ENCODE results near the gene NDFIP1.

The NDFIP1 gene

GRCh38 chr5:142063878-142064331 is 44.7 kb upstream of the NDFIP1 start:
- Histone ChIP-seq H3K27ac (replicated peaks; ENCODE audit: low read length) (peak overlapping the region; percentile 72), H3K4me2 (ENCODE audit: insufficient read depth, low read length, poor library complexity, severe bottlenecking) (peak overlapping the region; percentile 58), H3K4me1 (ENCODE audit: control insufficient read depth in 2 of 2, insufficient read depth in 1 of 2, low read depth in 1 of 2, low read length in 2 of 2) (peaks cover 16 to 39% of the 10 kb centered on the region in 2 donors), H2BK120ac (ENCODE audit: low read depth, low read length) (no peak overlapping the region), H3K9ac (ENCODE audit: low read depth, low read length, poor library complexity) (no peak overlapping the region), H3K27me3 (ENCODE audit: control insufficient read depth in 3 of 3, insufficient read depth in 3 of 3, low read depth in 1 of 3, low read length in 3 of 3) (no peaks in the 10 kb centered on the region), H3K4me3 (ENCODE audit: low read length in 2 of 2) (peak overlapping the region; percentile 27 to 28), H3K4ac (ENCODE audit: low read length) (no peak overlapping the region), H3K23ac (ENCODE audit: low read depth, low read length, poor library complexity) (peak overlapping the region; percentile 12), H3K79me1 (ENCODE audit: low read depth, low read length) (no peaks in the 10 kb centered on the region), H3K18ac (ENCODE audit: low read length) (peak overlapping the region; percentile 86), H4K8ac (ENCODE audit: low read depth, low read length) (no peak overlapping the region), H2AK5ac (ENCODE audit: low read depth, low read length) (no peak overlapping the region), H2BK5ac (ENCODE audit: low read length) (no peak overlapping the region), H3K36me3 (replicated peaks in 1 of 2; ENCODE audit: control insufficient read depth in 2 of 2, insufficient read depth in 2 of 2, low read length in 2 of 2) (no peaks in the 10 kb centered on the region), H2AFZ (ENCODE audit: low read length) (peak overlapping the region; percentile 42), H3K14ac (ENCODE audit: low read length) (no peak overlapping the region), H2BK15ac (ENCODE audit: low read length) (no peak overlapping the region), H2BK12ac (ENCODE audit: low read length) (no peak overlapping the region), H3K9me3 (replicated peaks in 1 of 2; ENCODE audit: control insufficient read depth in 2 of 2, insufficient read depth in 1 of 2, low read depth in 1 of 2, low read length in 2 of 2) (no peaks in the 10 kb centered on the region), H4K91ac (ENCODE audit: low read depth, low read length, poor library complexity) (no peak overlapping the region)
- DNase-seq (ENCODE audit: low spot score): peak; percentile 73
- WGBS, 2 donors (ENCODE audit: extremely low coverage in 2 of 2, insufficient read length in 2 of 2, insufficient replicate concordance in 1 of 2): no CpG with 5 or more reads among the region's 10 CpGs

- Histone ChIP-seq H3K27ac (replicated peaks; ENCODE audit: low read length) (no peak overlapping the region), H3K14ac (ENCODE audit: low read length) (no peak overlapping the region), H2BK12ac (ENCODE audit: low read length) (no peak overlapping the region), H3K9me3 (replicated peaks in 1 of 2; ENCODE audit: control insufficient read depth in 2 of 2, insufficient read depth in 1 of 2, low read depth in 1 of 2, low read length in 2 of 2) (no peaks in the 10 kb centered on the region), H3K79me1 (ENCODE audit: low read depth, low read length) (no peaks in the 10 kb centered on the region), H2AK5ac (ENCODE audit: low read depth, low read length) (no peak overlapping the region), H4K8ac (ENCODE audit: low read depth, low read length) (no peak overlapping the region), H3K9ac (ENCODE audit: low read depth, low read length, poor library complexity) (no peak overlapping the region), H2AFZ (ENCODE audit: low read length) (peak overlapping the region; percentile 58), H3K4me3 (ENCODE audit: low read length in 2 of 2) (no peak overlapping the region), H3K23ac (ENCODE audit: low read depth, low read length, poor library complexity) (no peak overlapping the region), H3K4ac (ENCODE audit: low read length) (no peak overlapping the region), H2BK120ac (ENCODE audit: low read depth, low read length) (no peak overlapping the region), H3K36me3 (replicated peaks in 1 of 2; ENCODE audit: control insufficient read depth in 2 of 2, insufficient read depth in 2 of 2, low read length in 2 of 2) (no peaks in the 10 kb centered on the region), H3K4me1 (ENCODE audit: control insufficient read depth in 2 of 2, insufficient read depth in 1 of 2, low read depth in 1 of 2, low read length in 2 of 2) (peaks cover 16 to 41% of the 10 kb centered on the region in 2 donors), H3K27me3 (ENCODE audit: control insufficient read depth in 3 of 3, insufficient read depth in 3 of 3, low read depth in 1 of 3, low read length in 3 of 3) (no peaks in the 10 kb centered on the region), H3K18ac (ENCODE audit: low read length) (no peak overlapping the region), H4K91ac (ENCODE audit: low read depth, low read length, poor library complexity) (no peak overlapping the region), H2BK5ac (ENCODE audit: low read length) (no peak overlapping the region), H2BK15ac (ENCODE audit: low read length) (no peak overlapping the region), H3K4me2 (ENCODE audit: insufficient read depth, low read length, poor library complexity, severe bottlenecking) (no peak overlapping the region)
- no CpG with 5 or more reads among the region's 2 CpGs for WGBS, 2 donors (ENCODE audit: extremely low coverage in 2 of 2, insufficient read length in 2 of 2, insufficient replicate concordance in 1 of 2)
- peak; percentile 32 for DNase-seq (ENCODE audit: low spot score)
These were observed 43.3 kb upstream of the NDFIP1 start for GRCh38 chr5:142065273-142065672.

DNA sequence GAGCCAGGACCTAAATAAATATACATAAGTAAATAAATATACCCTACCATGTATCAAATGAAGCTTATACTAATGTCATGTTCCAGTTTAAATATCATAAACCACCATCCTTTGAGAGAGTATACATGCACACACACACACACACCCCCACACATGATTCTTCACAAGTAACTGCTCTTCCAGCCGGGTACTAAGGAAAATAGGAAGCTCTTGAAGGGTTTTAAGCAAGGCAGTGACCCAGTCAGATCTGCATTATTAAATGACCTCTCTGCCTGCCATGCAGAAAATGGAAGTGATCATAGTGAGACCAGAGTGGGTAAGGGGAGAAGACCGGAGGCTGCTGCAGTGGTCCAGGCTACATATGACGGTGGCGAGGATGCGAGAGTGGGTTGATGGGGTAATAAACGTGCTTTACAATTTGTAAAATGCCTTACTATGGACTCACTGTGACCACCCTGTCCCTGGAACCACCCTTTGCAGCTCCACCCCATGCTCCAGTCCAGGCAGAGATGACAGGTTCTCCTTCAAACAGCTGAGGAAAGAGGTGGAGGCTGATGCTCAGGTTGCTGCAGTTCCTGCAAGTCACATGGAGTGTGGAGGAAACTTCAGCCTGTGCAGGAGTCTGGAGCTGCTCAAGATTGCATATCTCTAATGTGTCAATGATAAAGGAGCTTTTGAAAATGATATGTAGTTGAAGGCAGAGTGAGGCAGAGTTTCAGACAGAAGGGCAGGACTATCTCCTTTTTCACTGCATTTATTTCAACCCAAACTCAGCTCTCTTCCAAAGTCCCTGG is 38.8 kb upstream of the NDFIP1 start:
- no peak overlapping the region for H3K23ac ChIP-seq (ENCODE audit: low read depth, low read length, poor library complexity)
- H3K14ac ChIP-seq (ENCODE audit: low read length): no peak overlapping the region
- no peak overlapping the region for H4K8ac ChIP-seq (ENCODE audit: low read depth, low read length)
- H3K27ac ChIP-seq (replicated peaks; ENCODE audit: low read length): no peak overlapping the region
- no peak overlapping the region for H2BK5ac ChIP-seq (ENCODE audit: low read length)
- peak overlapping the region; percentile 47 for H2AFZ ChIP-seq (ENCODE audit: low read length)
- no CpG with 5 or more reads among the region's 6 CpGs for WGBS, 2 donors (ENCODE audit: extremely low coverage in 2 of 2, insufficient read length in 2 of 2, insufficient replicate concordance in 1 of 2)
- peaks cover 7 to 24% of the 10 kb centered on the region in 2 donors for H3K4me1 ChIP-seq (ENCODE audit: control insufficient read depth in 2 of 2, insufficient read depth in 1 of 2, low read depth in 1 of 2, low read length in 2 of 2)
- H3K4me3 ChIP-seq (ENCODE audit: low read length in 2 of 2): no peak overlapping the region
- no peaks in the 10 kb centered on the region for H3K79me1 ChIP-seq (ENCODE audit: low read depth, low read length)
- H3K27me3 ChIP-seq (ENCODE audit: control insufficient read depth in 3 of 3, insufficient read depth in 3 of 3, low read depth in 1 of 3, low read length in 3 of 3): no peaks in the 10 kb centered on the region
- H2BK120ac ChIP-seq (ENCODE audit: low read depth, low read length): no peak overlapping the region
- H3K9ac ChIP-seq (ENCODE audit: low read depth, low read length, poor library complexity): no peak overlapping the region
- no peak for DNase-seq (ENCODE audit: low spot score)
- H3K36me3 ChIP-seq (replicated peaks in 1 of 2; ENCODE audit: control insufficient read depth in 2 of 2, insufficient read depth in 2 of 2, low read length in 2 of 2): no peaks in the 10 kb centered on the region
- no peak overlapping the region for H3K4me2 ChIP-seq (ENCODE audit: insufficient read depth, low read length, poor library complexity, severe bottlenecking)
- H3K4ac ChIP-seq (ENCODE audit: low read length): no peak overlapping the region
- H3K18ac ChIP-seq (ENCODE audit: low read length): no peak overlapping the region
- no peak overlapping the region for H4K91ac ChIP-seq (ENCODE audit: low read depth, low read length, poor library complexity)
- no peak overlapping the region for H2BK15ac ChIP-seq (ENCODE audit: low read length)
- H2AK5ac ChIP-seq (ENCODE audit: low read depth, low read length): no peak overlapping the region
- no peaks in the 10 kb centered on the region for H3K9me3 ChIP-seq (replicated peaks in 1 of 2; ENCODE audit: control insufficient read depth in 2 of 2, insufficient read depth in 1 of 2, low read depth in 1 of 2, low read length in 2 of 2)
- H2BK12ac ChIP-seq (ENCODE audit: low read length): no peak overlapping the region

DNA sequence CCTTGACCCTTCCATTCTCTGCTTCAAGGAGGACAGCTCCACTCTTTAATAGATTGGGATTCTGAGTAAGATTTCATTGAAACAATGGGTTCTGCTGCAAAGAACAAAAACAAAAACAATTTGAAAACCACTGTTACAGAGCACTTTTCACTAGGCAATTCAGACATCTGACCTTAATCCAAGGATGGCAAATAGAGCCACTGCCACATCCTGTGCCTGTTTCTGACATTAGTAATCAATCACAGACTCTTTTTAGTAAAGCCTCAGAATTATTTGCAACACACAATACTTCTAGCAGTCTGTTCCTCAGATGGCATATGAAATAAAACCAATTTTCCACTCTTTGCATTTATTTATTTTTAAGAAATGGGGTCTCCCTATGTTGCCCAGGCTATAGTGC is 37.8 kb upstream of the NDFIP1 start:
- H3K14ac ChIP-seq (ENCODE audit: low read length): no peak overlapping the region
- H4K8ac ChIP-seq (ENCODE audit: low read depth, low read length): no peak overlapping the region
- no peak overlapping the region for H2AFZ ChIP-seq (ENCODE audit: low read length)
- H2BK15ac ChIP-seq (ENCODE audit: low read length): no peak overlapping the region
- no peak overlapping the region for H3K4me2 ChIP-seq (ENCODE audit: insufficient read depth, low read length, poor library complexity, severe bottlenecking)
- no peak overlapping the region for H3K18ac ChIP-seq (ENCODE audit: low read length)
- H2BK5ac ChIP-seq (ENCODE audit: low read length): no peak overlapping the region
- H3K27me3 ChIP-seq (ENCODE audit: control insufficient read depth in 3 of 3, insufficient read depth in 3 of 3, low read depth in 1 of 3, low read length in 3 of 3): no peaks in the 10 kb centered on the region
- peaks cover 2 to 16% of the 10 kb centered on the region in 2 donors for H3K4me1 ChIP-seq (ENCODE audit: control insufficient read depth in 2 of 2, insufficient read depth in 1 of 2, low read depth in 1 of 2, low read length in 2 of 2)
- no peak overlapping the region for H2AK5ac ChIP-seq (ENCODE audit: low read depth, low read length)
- no peak for DNase-seq (ENCODE audit: low spot score)
- H3K23ac ChIP-seq (ENCODE audit: low read depth, low read length, poor library complexity): no peak overlapping the region
- no peak overlapping the region for H3K27ac ChIP-seq (replicated peaks; ENCODE audit: low read length)
- H3K4ac ChIP-seq (ENCODE audit: low read length): no peak overlapping the region
- H4K91ac ChIP-seq (ENCODE audit: low read depth, low read length, poor library complexity): no peak overlapping the region
- no peaks in the 10 kb centered on the region for H3K9me3 ChIP-seq (replicated peaks in 1 of 2; ENCODE audit: control insufficient read depth in 2 of 2, insufficient read depth in 1 of 2, low read depth in 1 of 2, low read length in 2 of 2)
- H3K9ac ChIP-seq (ENCODE audit: low read depth, low read length, poor library complexity): no peak overlapping the region
- no peaks in the 10 kb centered on the region for H3K36me3 ChIP-seq (replicated peaks in 1 of 2; ENCODE audit: control insufficient read depth in 2 of 2, insufficient read depth in 2 of 2, low read length in 2 of 2)
- no peak overlapping the region for H3K4me3 ChIP-seq (ENCODE audit: low read length in 2 of 2)
- no peak overlapping the region for H2BK12ac ChIP-seq (ENCODE audit: low read length)
- H2BK120ac ChIP-seq (ENCODE audit: low read depth, low read length): no peak overlapping the region
- no peaks in the 10 kb centered on the region for H3K79me1 ChIP-seq (ENCODE audit: low read depth, low read length)
